ENCODE measurements around the gene HDAC11. TPM values are rescaled to one million over a fixed set of nuclear protein-coding genes. Genes with fewer than 3 reads are reported as not detected.

HDAC11 gene
- total and polyA plus RNA-seq, 2 of the 4 experiments (the other 2 are of a cell fraction) = 9.1 to 11.4 TPM

- Histone ChIP-seq H3K79me1 (ENCODE audit: low read depth in 1 of 2, low read length in 2 of 2) (no peaks in the 10 kb centered on the region), H3K36me3 (ENCODE audit: control insufficient read depth, insufficient read depth, low read length) (no peaks in the 10 kb centered on the region), H2AFZ (replicated peaks; ENCODE audit: low read length, poor library complexity) (no peak overlapping the region), H3K9me3 (ENCODE audit: control insufficient read depth, insufficient read depth, low read length) (no peaks in the 10 kb centered on the region), H4K8ac (ENCODE audit: low read depth in 2 of 2, low read length in 2 of 2) (no peak overlapping the region), H3K9ac (ENCODE audit: low read depth, low read length) (no peak overlapping the region), H4K5ac (ENCODE audit: low read depth, low read length) (no peak overlapping the region), H2BK5ac (ENCODE audit: low read depth, low read length, poor library complexity, severe bottlenecking) (no peak overlapping the region), H2BK20ac (ENCODE audit: low read depth, low read length) (no peak overlapping the region), H3K4ac (ENCODE audit: low read depth, low read length) (no peak overlapping the region), H3K4me1 (ENCODE audit: control insufficient read depth, insufficient read depth, low read length) (no peaks in the 10 kb centered on the region), H2BK15ac (ENCODE audit: low read depth, low read length) (no peak overlapping the region), H3K27me3 (ENCODE audit: control insufficient read depth, insufficient read depth, low read length) (no peaks in the 10 kb centered on the region), H2AK5ac (ENCODE audit: low read depth, low read length) (no peak overlapping the region), H3K23ac (ENCODE audit: low read depth, low read length) (no peak overlapping the region), H3K9me1 (ENCODE audit: insufficient read depth, low read length) (no peaks in the 10 kb centered on the region), H3K4me3 (ENCODE audit: insufficient read depth, low read depth, low read length) (no peak overlapping the region), H2BK120ac (ENCODE audit: low read depth, low read length) (no peak overlapping the region), H3K27ac (ENCODE audit: insufficient read depth, low read length) (no peak overlapping the region), H2AK9ac (replicated peaks; ENCODE audit: low read depth, low read length, poor library complexity) (no peak overlapping the region), H4K20me1 (ENCODE audit: insufficient read depth, low read length) (no peaks in the 10 kb centered on the region), H3K4me2 (ENCODE audit: low read depth, low read length) (no peak overlapping the region), H3K18ac (ENCODE audit: low read depth, low read length) (no peak overlapping the region), H3K56ac (ENCODE audit: extremely low read depth, insufficient read depth, low read length) (no peak overlapping the region), H3K14ac (replicated peaks; ENCODE audit: low read depth, low read length) (no peak overlapping the region), H4K91ac (ENCODE audit: insufficient read depth, low read depth, low read length) (no peak overlapping the region)
- no peak for TF ChIP-seq RCOR1 (IDR thresholded peaks at IDR 0.05; ENCODE audit: insufficient replicate concordance, low read length)
- no peak for TF ChIP-seq SMC3 (IDR thresholded peaks at IDR 0.05; ENCODE audit: low read depth, low read length)
- no peak for DNase-seq
- dilution Hi-C loops (cut with HindIII; ENCODE audit: low sequenced_read_pairs, unreplicated experiment) = no loop called here
- CTCF ChIA-PET = interaction anchor here (1.6 kb wide), 1 partner anchor 128 kb away, joined by 4 read pairs; no protein-coding TSS in a partner anchor
- POLR2A ChIA-PET (ENCODE audit: unreplicated experiment) = no interaction called here
- peak; percentile 10 for ATAC-seq (ENCODE audit: low read depth)
- WGBS, 2 experiments (ENCODE audit: extremely low coverage in 2 of 2, insufficient read length in 1 of 2) = 89% methylated on average over 3 of the region's 10 CpGs; no CpG with 5 or more reads in 1 of the 2 experiments
- intact Hi-C loops (cut with micrococcal nuclease) = no loop called here
- no TSS peak for BruUV-seq (replicated peaks)
- in situ Hi-C loops (cut with MboI; ENCODE audit: low sequenced_read_pairs) = no loop called here
These were observed 33.9 kb downstream of the HDAC11 start for GRCh38 chr3:13513913-13514517.

Measured in IMR-90 (cell line).